HCT116 (cell line): Measurements from ENCODE around the gene WDR55. TPM values are rescaled to one million over a fixed set of nuclear protein-coding genes. Genes with fewer than 3 reads are reported as not detected.
A peak's percentile ranks its signal among the peaks of the same experiment; 100 is the strongest.

Experiments
- ATAC-seq: fragments of 200-7000 bp; cut with Tn5 transposase; 2 replicates; pipeline ENCODE4 v1.9.1; 2020; ENCODE audit warnings: mild to moderate bottlenecking, moderate library complexity
- BruUV-seq: library from RNA; stranded (reverse); fragments of 400-500 nt; replicated peaks from 2 replicates; lab custom pipeline; 2021; lab: Mats Ljungman, UMichigan
- CTCF ChIA-PET: fragments of 300-600 bp; sonication (Branson Sonifier 250); formaldehyde crosslinking; loops from one replicate; lab custom pipeline; 2021; ENCODE audit warnings: antibody characterized with exemption; lab: Charles Lee
- POLR2A ChIA-PET: fragments of 300-600, 350-600 bp; sonication (Branson Sonifier 250); formaldehyde crosslinking; loops from one replicate; lab custom pipeline; 2021; ENCODE audit warnings: antibody characterized with exemption; lab: Charles Lee
- RAD21 ChIA-PET, 2 experiments: fragments of 300-600 bp; sonication (Branson Sonifier 250); formaldehyde crosslinking; loops; one replicate each; lab custom pipeline; 2023; ENCODE audit warnings: low total read pairs in 2 of 2; ENCODE audit not compliant: uncharacterized antibody in 2 of 2, unreplicated experiment in 2 of 2, low non-redundant PET in 1 of 2; lab: Charles Lee
- DNase-seq: peaks from one replicate; pipeline ENCODE4 v3.0.0-alpha.2; 2010; ENCODE audit warnings: low read depth, low spot score
- H2AFZ ChIP-seq: fragments of 200-600 bp; shearing (Covaris generic), sonication (generic); 2 replicates; pipeline ENCODE4 v1.6.1; 2017; ENCODE audit warnings: low read depth, mixed run types, mixed read lengths, antibody characterized with exemption, low read length; ENCODE audit not compliant: poor library complexity, severe bottlenecking
- H3K27ac ChIP-seq: 2 replicates; pipeline ENCODE4 v1.5.1; 2012; ENCODE audit warnings: low read depth, low read length
- H3K27me3 ChIP-seq: fragments of 200-600 bp; sonication (generic); 2 replicates; pipeline ENCODE4 v1.6.1; 2016; ENCODE audit warnings: mixed run types, low read length, mixed read lengths; ENCODE audit not compliant: insufficient read depth
- H3K36me3 ChIP-seq, 2 experiments: fragments of 200-500 bp in 1 of 2; fragments of 200-600 bp in 1 of 2; sonication (Bioruptor generic) in 1 of 2; sonication (generic) in 1 of 2; 2 replicates each; pipeline versions ENCODE4 v1.5.1 to v1.6.1; 2014 to 2016; ENCODE audit warnings: low read length in 2 of 2, inconsistent platforms in 1 of 2, mixed read lengths in 1 of 2, mixed run types in 1 of 2; ENCODE audit not compliant: insufficient read depth in 2 of 2, control insufficient read depth in 1 of 2
- H3K4me1 ChIP-seq, 2 experiments: fragments of 200-600 bp in 1 of 2; sonication (generic) in 1 of 2; 2 replicates each; pipeline versions ENCODE4 v1.5.1 to v1.6.1; 2012 to 2017; ENCODE audit warnings: low read length in 2 of 2, inconsistent platforms in 1 of 2, mild to moderate bottlenecking in 1 of 2, mixed read lengths in 1 of 2, mixed run types in 1 of 2, moderate library complexity in 1 of 2; ENCODE audit not compliant: insufficient read depth in 2 of 2, control insufficient read depth in 1 of 2
- H3K4me2 ChIP-seq: fragments of 200-600 bp; sonication (generic); 2 replicates; pipeline ENCODE4 v1.6.1; 2017; ENCODE audit warnings: mixed run types, low read length, mixed read lengths
- H3K4me3 ChIP-seq, 2 experiments: fragments of 200-600 bp in 1 of 2; sonication (generic) in 1 of 2; replicated peaks in 1 of 2; 2 replicates each; pipeline ENCODE4 v1.5.1; 2011 to 2016; ENCODE audit warnings: low read length in 2 of 2, control low read depth in 1 of 2, low read depth in 1 of 2, mild to moderate bottlenecking in 1 of 2, mixed read lengths in 1 of 2, mixed run types in 1 of 2
- H3K79me2 ChIP-seq: fragments of 200-600 bp; sonication (generic); 2 replicates; pipeline ENCODE4 v1.6.1; 2017; ENCODE audit warnings: mild to moderate bottlenecking, mixed run types, low read length, moderate library complexity, mixed read lengths; ENCODE audit not compliant: insufficient read depth
- H3K9ac ChIP-seq: fragments of 200-600 bp; sonication (generic); 2 replicates; pipeline ENCODE4 v1.6.1; 2016; ENCODE audit warnings: low read length, mixed read lengths
- H3K9me2 ChIP-seq: fragments of 200-600 bp; sonication (generic), shearing (Covaris generic); 2 replicates; pipeline ENCODE4 v1.6.1; 2017; ENCODE audit warnings: mixed run types, mild to moderate bottlenecking, moderate library complexity; ENCODE audit not compliant: insufficient read depth
- H3K9me3 ChIP-seq, 2 experiments: fragments of 200-500 bp in 1 of 2; fragments of 200-600 bp in 1 of 2; sonication (Bioruptor generic) in 1 of 2; sonication (generic) in 1 of 2; 2 replicates each; pipeline ENCODE4 v1.6.1; 2014 to 2017; ENCODE audit warnings: low read length in 2 of 2, mixed read lengths in 2 of 2, inconsistent platforms in 1 of 2, low read depth in 1 of 2, mild to moderate bottlenecking in 1 of 2, mixed run types in 1 of 2, moderate library complexity in 1 of 2; ENCODE audit not compliant: control insufficient read depth in 1 of 2, insufficient read depth in 1 of 2
- H4K20me1 ChIP-seq: fragments of 200-600 bp; sonication (generic), shearing (Covaris generic); 2 replicates; pipeline ENCODE4 v1.6.1; 2017; ENCODE audit warnings: mixed run types, mild to moderate bottlenecking, moderate library complexity; ENCODE audit not compliant: insufficient read depth
- JUND ChIP-seq: IDR thresholded peaks from 2 replicates; pipeline ENCODE4 v1.6.1; 2012
- POLR2AphosphoS5 ChIP-seq: IDR thresholded peaks from 2 replicates; pipeline ENCODE4 v1.6.1; 2011; ENCODE audit warnings: mild to moderate bottlenecking, low read depth, low read length, moderate library complexity
- RAD21 ChIP-seq: IDR thresholded peaks from 2 replicates; pipeline ENCODE4 v1.6.1; 2012; ENCODE audit warnings: low read depth, mild to moderate bottlenecking
- TCF7L2 ChIP-seq: IDR thresholded peaks from 2 replicates; pipeline ENCODE4 v1.7.0; 2011; ENCODE audit warnings: borderline replicate concordance, inconsistent platforms; ENCODE audit not compliant: insufficient read depth, insufficient read length; ENCODE audit errors: extremely low read depth
- YY1 ChIP-seq: IDR thresholded peaks from 2 replicates; pipeline ENCODE4 v1.6.1; 2011; ENCODE audit warnings: low read length, low read depth, moderate library complexity, mild to moderate bottlenecking; ENCODE audit not compliant: insufficient replicate concordance; ENCODE audit errors: extremely low read depth
- intact Hi-C: fragments of 100-400 bp; cut with micrococcal nuclease; formaldehyde crosslinking; loops from 2 replicates; pipeline ENCODE4 v1.10.0; 2022
- total RNA-seq: library from RNA; stranded (reverse); gene quantifications from one replicate; pipeline ENCODE4 v1.2.1, GENCODE V29; 2021; ENCODE audit not compliant: unreplicated experiment
- TF ChIP-seq, protein P1 (sequence below): IDR thresholded peaks from 2 replicates; pipeline ENCODE4 v1.6.1; 2012; ENCODE audit warnings: low read depth
- TF ChIP-seq, protein P2 (sequence below): IDR thresholded peaks from 2 replicates; pipeline ENCODE4 v1.6.1; 2012

Gene WDR55
- total RNA-seq, 1 experiment from 2014 or later: 37.2 TPM

DNA sequence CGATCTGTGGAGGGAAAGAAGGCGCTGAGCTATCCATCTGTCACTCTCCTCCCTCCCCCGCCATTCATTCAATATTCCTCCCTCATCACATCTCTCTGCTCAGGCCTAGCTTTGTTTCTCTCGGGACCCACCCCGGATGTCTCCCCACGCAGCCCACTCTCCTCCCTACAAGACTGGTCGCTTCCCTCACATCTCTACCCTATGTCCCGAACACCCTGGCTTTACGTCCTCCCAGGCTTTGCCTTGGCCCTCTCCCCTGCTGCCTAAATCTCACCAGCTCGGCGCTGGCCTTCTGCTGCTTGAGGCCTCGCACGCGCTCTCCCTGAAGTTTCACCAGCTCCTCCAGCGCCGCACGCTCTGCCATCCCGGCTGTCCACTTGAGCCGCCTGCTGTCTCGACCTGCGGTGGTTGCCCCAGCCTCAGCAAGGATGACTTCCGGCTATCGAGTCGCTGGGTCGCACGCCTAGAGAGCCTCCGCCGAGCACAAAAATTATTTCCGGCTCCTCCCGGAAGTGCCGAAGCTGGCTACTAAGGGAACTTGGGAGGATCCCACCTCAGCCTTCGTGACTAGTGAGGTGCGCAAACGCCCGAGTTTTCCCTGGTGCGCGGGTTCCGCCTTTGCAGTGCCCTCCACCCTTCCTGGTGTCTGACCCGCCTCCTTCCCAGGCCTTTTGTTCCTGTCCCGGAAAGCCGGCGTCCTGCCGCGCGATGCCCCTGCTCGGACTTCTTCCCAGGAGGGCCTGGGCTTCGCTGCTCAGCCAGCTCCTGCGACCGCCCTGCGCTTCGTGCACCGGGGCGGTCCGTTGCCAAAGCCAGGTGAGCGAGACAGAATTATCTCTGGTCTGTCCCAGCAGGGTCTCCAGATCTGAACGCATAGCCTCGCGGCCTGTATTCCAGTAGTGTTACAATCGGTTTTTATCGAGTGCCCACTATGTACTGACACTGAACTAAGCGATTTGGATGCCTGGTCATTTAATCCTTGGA is 26.5 kb downstream of the WDR55 start, which contains the start of the genes HARS1 and HARS2 (continued):
- TF ChIP-seq, protein P1, sequence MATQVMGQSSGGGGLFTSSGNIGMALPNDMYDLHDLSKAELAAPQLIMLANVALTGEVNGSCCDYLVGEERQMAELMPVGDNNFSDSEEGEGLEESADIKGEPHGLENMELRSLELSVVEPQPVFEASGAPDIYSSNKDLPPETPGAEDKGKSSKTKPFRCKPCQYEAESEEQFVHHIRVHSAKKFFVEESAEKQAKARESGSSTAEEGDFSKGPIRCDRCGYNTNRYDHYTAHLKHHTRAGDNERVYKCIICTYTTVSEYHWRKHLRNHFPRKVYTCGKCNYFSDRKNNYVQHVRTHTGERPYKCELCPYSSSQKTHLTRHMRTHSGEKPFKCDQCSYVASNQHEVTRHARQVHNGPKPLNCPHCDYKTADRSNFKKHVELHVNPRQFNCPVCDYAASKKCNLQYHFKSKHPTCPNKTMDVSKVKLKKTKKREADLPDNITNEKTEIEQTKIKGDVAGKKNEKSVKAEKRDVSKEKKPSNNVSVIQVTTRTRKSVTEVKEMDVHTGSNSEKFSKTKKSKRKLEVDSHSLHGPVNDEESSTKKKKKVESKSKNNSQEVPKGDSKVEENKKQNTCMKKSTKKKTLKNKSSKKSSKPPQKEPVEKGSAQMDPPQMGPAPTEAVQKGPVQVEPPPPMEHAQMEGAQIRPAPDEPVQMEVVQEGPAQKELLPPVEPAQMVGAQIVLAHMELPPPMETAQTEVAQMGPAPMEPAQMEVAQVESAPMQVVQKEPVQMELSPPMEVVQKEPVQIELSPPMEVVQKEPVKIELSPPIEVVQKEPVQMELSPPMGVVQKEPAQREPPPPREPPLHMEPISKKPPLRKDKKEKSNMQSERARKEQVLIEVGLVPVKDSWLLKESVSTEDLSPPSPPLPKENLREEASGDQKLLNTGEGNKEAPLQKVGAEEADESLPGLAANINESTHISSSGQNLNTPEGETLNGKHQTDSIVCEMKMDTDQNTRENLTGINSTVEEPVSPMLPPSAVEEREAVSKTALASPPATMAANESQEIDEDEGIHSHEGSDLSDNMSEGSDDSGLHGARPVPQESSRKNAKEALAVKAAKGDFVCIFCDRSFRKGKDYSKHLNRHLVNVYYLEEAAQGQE: no peak
- peak; percentile 96 for TF ChIP-seq POLR2AphosphoS5
- TF ChIP-seq JUND: no peak
- TF ChIP-seq, protein P2, sequence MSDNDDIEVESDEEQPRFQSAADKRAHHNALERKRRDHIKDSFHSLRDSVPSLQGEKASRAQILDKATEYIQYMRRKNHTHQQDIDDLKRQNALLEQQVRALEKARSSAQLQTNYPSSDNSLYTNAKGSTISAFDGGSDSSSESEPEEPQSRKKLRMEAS: peak; percentile 88
- TF ChIP-seq, all 23 proteins: peak for 11

DNA sequence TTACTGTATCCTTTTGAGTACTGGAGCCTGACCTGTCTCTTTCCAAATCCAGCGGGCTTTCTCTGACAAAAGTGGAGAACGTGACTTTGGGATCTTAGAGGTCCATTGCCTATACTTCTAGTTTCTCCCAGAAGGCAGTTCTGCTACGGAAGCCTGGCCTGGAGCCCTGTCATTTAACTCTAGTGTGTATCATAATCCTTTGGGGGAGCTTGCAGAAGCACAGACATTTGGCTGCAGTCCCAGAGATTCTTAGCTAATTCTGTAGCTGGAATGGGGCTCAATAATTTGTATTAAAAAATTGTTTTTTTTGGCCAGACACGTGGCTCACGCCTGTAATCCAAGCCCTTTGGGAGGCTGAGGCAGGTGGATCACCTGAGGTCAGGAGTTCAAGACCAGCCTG is 29.6 kb downstream of the WDR55 start:
- Histone ChIP-seq H2AFZ (no peak overlapping the region), H3K36me3 (peaks cover 47 to 56% of the 10 kb centered on the region in 2 experiments), H3K4me1 (peaks cover 0 to 9% of the 10 kb centered on the region in 2 experiments; a peak in 2 of 4 replicates), H3K9me2 (no peaks in the 10 kb centered on the region), H3K4me2 (no peak overlapping the region), H3K79me2 (peaks cover 70% of the 10 kb centered on the region), H3K4me3 (no peak overlapping the region), H3K27ac (no peak overlapping the region), H4K20me1 (no peaks in the 10 kb centered on the region), H3K9ac (no peak overlapping the region), H3K27me3 (no peaks in the 10 kb centered on the region), H3K9me3 (no peaks in the 10 kb centered on the region)
- intact Hi-C loops: no loop called here
- BruUV-seq: no TSS peak
- DNase-seq: no peak
- no peak for ATAC-seq
- ChIA-PET RAD21 (no interaction called here), POLR2A (interaction anchor here (1.6 kb wide), 1 partner anchor 17 kb away, joined by 3 read pairs; no protein-coding TSS in a partner anchor), CTCF (no interaction called here)
- TF ChIP-seq JUND: no peak
- no peak for TF ChIP-seq RAD21
- TF ChIP-seq YY1: no peak
- TF ChIP-seq TCF7L2: no peak
